ENCODE data around the gene CD5L. TPM values are rescaled to one million over a fixed set of nuclear protein-coding genes. Genes with fewer than 3 reads are reported as not detected.

The CD5L gene
- polyA plus RNA-seq, 12 donors, result 0.05 to 0.22 (median 0.15) TPM; not detected in 6

- DNase-seq, result no peak
Observed at GRCh38 chr1:157819215-157819614, 22.4 kb downstream of the CD5L start.

GRCh38 chr1:157813269-157813668, 28.3 kb downstream of the CD5L start:
- no peak for DNase-seq

DNA sequence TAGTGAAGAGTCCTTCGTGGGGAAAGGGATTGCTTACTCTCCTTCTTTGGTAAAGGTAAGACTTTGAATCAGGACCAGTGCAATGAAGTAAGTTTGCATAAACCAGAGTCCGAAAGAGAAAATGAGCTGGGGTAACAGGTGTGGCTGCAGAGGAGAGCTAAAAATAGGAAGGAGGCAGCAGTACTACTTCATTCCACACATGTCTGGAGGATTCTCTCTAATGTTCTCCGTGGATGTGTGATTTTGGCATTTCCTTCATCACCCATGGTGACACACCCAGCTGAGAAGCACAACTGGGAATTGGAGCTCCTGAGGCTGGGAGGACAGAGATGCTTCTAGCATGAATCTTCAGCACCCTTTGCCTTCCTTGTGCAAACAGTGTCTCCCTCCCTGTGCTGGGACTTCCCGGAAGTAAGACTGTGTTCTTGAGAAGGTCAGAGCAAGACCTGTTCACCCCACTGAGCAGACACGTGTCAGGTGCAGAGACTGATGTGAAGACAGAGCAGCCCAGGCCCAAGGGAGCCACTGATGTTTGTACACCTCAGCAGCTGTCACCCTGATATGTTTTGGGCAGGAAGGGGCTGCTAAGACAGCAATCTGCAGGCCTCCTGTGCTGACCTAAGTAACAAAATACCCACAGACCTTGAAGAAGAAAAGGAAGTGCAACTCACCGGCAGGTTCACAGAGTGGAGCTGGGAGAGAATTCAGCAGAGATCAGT, 35.0 kb downstream of the CD5L start:
- no peak for DNase-seq

DNA sequence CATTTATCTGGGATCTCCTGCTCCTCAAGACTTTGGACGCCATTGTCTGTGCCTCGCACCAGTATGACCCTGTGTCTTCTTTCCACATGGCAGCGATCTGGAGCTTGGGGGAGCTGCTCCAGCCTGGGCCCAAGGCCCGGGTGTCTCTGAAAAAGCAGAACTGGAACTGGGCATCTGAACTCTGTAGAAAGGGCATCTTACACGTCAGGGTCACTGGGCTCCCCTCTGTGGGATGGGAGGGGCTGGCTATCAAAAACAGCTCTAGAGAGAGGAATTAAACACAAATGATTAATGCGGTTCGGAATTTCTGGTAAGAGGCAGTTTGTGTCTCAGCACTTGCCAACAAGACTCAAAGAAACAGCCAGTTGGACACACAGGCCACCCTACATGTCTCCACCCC, 37.8 kb downstream of the CD5L start:
- DNase-seq, result no peak

DNA sequence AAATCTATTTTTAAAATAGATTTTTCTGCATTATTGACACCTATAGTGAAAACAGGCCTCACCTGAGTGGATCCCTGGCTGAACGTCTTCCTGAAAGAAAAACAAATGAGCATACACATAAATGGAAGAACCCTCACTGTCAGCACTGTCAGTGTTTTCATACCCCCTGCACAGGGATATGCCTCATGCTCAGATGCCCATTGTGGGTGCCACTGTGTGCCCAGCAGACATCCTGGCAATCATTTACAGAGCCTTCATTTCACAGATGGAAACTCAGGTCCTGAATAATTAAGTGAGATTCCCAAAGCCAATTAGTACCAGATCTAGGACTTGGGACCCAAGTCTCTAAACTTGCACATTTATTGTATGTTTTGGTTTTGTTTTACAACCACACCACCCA, 41.6 kb downstream of the CD5L start:
- DNase-seq, result no peak

DNA sequence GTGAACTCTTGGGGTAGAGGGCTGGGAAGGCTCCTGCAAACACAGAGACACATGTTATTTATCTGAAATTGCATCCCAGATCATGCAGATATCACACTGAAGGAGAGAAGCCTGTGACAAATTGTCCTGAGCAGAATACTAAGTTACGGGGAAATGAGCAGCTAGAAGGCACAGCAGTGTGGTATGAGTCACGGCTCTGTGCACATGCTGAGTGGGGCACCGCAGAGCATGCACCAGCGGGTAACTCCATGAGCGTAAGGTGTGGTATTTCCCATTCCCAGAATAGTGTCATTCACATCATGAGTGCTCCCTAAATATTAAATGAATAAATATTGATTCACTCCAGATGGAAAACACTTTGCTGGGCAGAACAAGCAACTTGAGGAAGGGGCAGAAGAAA, 43.4 kb downstream of the CD5L start:
- no peak for DNase-seq

DNA sequence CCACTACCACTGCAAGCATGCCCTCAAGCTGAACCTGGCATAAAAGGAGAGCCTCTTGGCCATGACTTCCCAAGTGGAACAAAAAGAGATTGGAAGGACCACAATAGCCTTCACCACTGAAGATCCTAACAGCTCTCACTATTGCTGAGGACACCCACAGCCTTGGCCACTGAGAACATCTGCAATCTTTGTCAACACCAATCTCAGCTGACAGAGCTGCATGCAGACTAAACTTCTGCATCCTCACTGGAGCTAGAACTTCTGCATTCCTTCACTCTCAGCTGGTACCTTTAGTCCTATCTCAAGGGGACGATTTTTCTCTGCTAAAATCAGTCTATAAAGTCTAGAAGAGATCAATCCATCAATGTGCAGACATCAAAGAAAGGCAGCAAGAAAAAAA, 56.4 kb downstream of the CD5L start:
- DNase-seq, result no peak

- DNase-seq, result no peak
Observed at GRCh38 chr1:157784801-157785200, 56.8 kb downstream of the CD5L start.

DNA sequence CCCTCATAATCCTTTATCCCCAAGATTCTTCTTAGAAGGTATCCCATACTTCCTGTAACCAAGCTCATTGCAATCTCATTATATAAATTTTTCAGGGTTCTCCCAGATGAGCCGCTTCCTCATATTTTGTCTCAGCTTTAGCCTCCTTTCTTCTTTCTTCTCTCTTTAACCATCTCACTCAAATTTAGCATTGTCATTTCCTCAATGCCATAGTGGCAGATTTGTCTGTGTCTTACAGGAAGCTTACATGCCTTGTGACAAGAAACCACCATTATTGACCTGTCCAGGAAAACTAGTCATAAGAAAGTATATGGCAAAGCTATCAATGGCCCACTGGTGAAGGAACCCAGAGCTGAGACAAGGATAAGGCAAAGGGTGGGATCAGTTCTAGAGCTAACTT, 58.7 kb downstream of the CD5L start:
- no peak for DNase-seq

GRCh38 chr1:157781048-157781447, 60.6 kb downstream of the CD5L start:
- no peak for DNase-seq

Other genes with a start within 250 kb of the CD5L start
- gene FCRL4, start 243.7 kb downstream of the CD5L start, polyA plus RNA-seq (ENCODE audit: insufficient read length in 12 of 12), result not detected
- gene FCRL3, start 141.0 kb downstream of the CD5L start, polyA plus RNA-seq (ENCODE audit: insufficient read length in 12 of 12), result under 1 TPM in 6 of 12 donors, not detected in 6; 0.08 to 0.62 (median 0.18) TPM
- gene FCRL2, start 64.7 kb downstream of the CD5L start, polyA plus RNA-seq (ENCODE audit: insufficient read length in 12 of 12), result under 1 TPM in 3 of 12 donors, not detected in 9; 0.11 to 0.54 (median 0.24) TPM
- 1 to 10 TPM in 1 of 12 donors, under 1 TPM in 8, not detected in 3; 0.07 to 3.1 (median 0.23) TPM for gene FCRL1, start 21.7 kb downstream of the CD5L start, polyA plus RNA-seq (ENCODE audit: insufficient read length in 12 of 12)
- gene KIRREL1, start 151.8 kb upstream of the CD5L start, polyA plus RNA-seq (ENCODE audit: insufficient read length in 12 of 12), result 10 to 100 TPM in 11 of 12 donors, not detected in 1; 21.9 to 52.4 (median 32.0) TPM